ENCODE results near the gene GRIA4.
A peak's percentile ranks its signal among the peaks of the same experiment; 100 is the strongest.

Gene GRIA4

DNA sequence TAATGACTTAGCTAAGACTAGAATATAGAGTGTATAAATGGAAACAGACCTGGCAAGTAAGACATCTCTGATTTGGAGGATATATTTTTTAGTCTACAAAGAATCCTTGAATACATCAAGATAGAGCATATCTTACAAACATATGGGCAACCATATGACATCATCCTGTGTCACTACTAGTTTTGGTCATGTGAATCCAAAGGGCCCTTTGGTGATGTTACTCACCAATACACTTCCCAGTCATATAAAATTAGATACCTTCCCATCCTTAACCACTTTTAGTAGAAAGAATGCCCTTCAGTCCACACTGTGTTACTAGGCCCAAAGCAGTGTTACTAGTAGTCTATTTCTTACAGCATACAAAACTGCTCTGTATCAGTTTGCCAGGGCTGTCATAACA, 31.6 kb downstream of the GRIA4 start:
- peak; percentile 36 for DNase-seq

DNA sequence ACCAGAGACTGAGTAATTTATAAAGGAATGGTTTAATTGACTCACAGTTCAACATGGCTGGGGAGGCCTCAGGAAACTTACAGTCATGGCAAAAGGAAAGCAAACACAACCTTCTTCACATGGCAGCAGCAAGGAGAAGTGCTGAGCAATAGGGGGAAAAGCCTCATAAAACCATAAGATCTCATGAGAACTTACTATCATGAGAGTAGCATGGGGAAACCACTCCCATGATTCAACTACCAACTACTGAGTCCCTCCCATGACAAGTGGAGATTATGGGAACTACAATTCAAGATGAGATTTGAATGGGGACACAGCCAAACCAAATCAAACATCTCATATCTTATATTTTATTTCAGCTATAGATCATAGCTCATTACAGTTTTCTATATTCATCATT, 33.0 kb downstream of the GRIA4 start:
- no peak for DNase-seq

DNA sequence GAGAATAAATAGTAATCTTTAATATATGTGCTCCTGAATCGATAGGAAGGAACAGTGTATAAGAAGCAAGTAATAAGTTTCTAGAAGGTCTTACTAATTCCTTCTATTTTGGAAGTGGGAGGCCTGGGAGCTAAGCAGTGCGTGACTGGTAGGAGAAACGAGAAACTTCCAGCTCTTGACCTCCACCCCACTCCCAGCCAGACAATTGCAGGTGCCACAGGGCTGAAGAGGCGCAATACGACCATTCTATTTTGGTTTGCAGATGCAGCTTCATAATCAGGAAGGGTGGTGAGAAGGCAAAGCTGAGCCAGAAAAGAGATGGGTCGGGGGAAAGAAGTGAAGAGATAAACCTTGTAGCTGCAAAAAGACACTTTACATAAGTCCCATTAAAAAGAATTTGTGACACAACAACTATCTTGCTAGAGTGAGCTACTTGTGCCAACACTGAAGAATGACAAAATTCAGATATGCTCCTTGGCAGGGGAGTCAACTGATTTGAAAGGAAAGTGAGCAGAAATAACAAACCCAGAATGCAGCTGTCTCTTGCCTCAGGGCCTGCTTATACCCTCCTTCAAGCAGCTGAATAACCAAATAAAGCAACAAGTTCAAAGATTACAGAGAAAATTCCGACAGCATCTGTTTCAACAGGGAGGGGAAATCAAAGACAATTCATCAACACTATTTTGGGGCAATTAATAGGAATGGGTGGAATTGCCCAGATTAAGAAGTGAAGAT, 35.1 kb downstream of the GRIA4 start:
- no peak for DNase-seq

DNA sequence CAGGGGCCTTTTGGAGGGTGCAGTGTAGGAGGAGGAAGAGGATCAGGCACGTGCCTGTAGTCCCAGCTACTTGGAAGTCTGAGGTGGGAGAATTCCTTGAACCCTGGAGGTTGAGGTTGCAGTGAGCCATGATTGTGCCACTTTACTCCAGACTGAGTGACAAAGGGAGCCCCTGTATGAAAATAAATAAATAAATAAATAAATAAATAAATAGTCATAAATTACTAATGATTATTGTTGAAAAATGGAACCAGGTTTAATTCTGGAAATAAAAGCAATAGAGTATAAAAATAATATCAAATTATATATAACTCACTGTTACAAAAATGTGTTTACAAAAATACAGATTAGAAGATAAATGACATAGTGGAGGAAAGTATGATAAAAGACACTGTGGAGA, 37.9 kb downstream of the GRIA4 start:
- no peak for DNase-seq

DNA sequence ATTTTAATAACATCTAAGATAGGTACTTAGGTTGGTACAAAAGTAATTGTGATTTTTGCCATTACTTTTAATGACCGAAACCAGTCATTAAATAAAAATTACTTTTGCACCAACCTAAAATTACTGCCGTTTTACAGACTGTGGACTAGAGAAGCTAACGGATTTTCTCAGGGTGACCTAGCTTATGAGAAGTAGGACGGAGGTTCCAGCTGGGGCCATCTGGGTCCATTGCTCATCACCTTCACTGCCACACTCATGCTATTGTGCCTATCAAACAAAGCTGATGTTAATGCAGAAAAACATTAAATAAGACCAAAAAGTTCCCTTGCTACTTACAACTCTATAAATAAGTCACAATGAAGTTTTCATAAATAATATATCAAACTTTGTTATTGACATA, 38.9 kb downstream of the GRIA4 start:
- no peak for DNase-seq

DNA sequence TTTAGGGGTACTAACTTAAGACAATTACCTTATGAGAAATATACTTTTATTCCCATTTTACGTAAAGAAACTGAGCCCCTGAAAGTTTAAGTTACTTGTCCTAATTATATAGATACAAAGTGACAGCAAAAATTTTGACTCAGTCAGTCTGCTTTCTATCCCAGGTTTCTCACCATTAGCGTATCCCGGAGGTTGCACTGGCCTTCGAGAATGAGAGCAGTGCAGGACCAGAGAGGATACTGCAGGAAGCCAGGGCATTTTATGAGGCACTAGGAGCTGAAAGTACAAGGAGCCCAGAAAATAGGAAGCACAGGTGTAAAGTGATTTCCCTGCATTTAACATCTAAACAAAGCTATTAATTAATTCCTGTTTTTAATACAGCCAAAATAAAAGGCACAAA, 55.4 kb downstream of the GRIA4 start:
- no peak for DNase-seq

DNA sequence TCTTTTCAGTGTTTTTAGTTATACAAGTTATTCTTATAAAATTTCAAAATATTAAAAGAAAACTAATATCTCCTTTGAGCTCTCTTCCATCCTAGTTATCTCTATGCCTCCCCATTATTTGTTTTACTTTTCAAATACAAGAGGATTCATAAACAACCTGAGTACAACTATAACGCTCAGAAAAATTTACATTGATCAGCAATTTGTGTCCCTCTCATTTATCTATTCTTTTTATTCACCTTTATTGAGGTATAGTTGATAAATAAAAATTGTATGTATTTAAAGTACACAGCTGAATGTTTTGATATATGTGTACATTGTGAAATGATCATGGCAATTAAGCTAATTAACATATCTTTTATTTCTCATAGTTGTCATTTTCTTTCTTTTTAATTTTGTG, 57.6 kb downstream of the GRIA4 start:
- DNase-seq: no peak

DNA sequence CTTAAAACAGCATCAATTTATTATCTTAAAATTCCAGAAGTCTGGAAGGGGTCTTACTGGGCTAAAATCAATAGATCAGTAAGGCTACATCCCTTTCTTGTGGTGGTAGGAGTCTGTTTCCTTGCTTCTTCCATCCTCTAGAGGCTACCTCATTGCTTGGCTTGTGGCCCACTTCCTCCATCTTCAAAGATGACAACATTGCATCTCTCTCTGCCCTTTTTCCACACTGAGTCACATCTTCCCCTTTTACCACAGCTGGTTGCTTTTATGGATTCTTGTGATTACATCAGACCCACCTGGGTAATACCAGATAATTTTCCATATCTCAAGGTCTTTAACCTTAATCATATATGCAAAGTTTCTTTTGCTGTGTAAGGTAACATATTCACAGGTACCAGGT, 60.9 kb downstream of the GRIA4 start:
- peak; percentile 46 for DNase-seq

DNA sequence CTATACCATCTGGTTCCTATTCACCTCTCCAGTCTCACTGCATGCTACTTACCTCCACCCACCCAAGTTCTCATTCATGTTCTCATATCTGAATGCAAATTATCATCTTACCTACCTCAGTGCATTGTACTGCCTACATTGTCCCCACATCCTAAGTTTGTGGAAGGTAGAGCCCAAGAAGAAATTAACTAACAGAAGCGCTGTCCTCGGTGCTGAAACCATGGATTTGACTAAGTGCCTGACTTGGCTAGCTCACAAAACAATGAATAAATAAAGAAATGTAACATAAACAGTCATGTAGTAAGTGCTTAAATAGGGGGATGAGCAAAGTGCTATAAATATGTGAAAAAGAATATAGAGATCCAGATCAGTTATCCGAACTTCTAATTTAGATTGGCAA, 63.2 kb downstream of the GRIA4 start:
- peak; percentile 45 for DNase-seq

DNA sequence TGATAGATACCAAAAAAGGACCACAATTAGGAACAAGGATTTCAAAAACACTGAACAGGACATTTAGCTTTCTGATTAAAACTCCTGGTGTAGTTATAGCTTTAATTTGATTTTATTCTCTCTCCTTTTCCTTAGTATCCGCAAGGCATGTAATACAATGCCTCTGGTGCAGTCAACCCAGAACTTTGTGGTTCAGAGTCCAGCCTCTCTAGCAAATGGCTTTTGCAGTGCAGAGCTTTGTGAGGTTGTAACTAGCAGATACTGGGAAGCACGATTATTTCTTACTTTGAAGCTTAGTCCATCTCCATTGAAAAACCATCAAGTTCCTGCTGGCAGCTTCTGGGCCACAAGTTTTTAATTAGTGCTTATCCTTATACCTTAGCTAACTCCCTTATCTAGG, 79.8 kb downstream of the GRIA4 start:
- no peak for DNase-seq

DNA sequence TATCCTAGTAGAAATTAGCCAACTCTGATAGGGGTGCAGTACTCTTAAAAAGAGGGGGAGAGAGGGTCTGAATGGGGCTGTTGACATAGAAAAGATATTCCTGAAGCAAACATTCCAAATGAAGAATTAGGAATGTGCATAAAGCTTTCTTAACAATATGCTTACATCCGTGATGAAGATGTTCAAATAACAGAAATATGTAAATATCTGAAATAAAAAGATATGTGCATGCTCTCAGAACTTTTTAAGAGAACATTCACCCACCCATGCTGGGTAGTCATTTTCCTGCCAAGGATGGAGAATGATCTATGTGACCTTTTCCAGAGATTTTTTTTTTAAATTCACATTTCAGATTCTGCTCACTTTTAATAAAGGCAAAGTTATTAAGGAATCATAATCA, 80.6 kb downstream of the GRIA4 start:
- DNase-seq: no peak

DNA sequence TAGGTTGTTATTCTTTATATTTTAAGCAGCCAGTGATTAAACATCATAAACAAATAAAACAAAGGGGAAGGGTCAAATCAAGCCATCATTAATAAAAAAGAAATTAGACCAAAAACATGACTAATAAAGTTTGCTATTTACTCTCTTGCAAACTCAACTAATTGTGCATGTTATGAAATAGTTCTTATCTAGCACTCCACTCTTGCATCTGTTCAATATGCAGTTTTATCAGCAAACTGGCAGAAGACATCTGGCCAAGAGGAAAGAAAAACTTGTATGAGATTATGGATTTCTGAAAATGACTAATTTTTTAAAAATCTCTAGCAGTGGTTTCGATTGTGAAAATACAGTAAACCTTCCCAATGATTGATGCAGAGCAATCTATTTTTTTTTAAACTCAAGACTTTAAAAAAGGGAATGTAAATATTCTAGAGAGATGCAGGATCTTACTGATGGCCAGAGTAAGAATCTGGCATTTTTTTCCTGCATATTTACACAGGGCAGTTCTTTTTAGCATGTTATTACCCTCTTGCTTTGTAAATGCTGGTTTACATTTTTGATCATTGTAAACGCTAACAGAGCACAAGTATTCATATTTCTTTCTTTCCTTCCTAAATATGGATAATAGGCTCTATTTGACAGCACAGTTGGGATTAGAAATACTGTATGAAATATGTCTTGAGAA, 83.3 kb downstream of the GRIA4 start:
- DNase-seq: peak; percentile 3

DNA sequence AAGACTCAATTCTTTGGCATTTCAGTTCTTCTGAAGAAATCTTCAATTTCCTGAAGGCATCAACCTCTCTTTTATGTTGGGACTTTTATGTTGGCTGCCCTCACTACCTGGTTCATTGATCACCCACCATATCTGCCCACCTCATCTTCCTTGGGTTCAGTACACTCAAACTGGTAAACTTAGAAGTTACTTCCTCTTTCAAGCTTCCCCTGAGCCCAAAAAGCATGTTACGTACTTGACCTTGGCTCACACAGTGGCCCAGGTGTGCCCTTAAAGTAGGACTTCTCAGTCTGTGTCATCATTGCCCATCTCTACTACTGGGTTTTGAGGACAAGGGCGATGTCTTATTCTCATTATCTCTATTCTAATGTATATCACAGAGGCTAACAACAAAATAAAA, 86.1 kb downstream of the GRIA4 start:
- no peak for DNase-seq

DNA sequence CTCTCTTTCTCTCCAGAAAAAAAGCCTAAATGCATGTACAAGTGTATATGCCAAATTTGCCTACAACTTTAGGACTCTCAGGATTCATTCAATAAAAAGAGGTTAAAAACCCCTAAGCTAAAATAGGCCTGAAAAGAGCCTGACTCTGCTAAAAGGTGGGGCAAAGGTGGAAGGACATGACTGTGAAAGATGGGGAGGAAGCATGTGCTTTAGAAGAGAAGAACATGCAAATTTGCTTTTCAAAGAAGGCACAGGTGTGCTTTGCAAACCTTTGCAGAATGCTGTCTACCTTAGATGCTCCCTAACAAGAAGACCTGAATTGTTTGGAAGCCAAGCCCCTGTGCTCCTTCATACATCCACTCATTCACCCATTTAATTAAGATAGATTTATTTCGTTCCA, 87.4 kb downstream of the GRIA4 start:
- no peak for DNase-seq

DNA sequence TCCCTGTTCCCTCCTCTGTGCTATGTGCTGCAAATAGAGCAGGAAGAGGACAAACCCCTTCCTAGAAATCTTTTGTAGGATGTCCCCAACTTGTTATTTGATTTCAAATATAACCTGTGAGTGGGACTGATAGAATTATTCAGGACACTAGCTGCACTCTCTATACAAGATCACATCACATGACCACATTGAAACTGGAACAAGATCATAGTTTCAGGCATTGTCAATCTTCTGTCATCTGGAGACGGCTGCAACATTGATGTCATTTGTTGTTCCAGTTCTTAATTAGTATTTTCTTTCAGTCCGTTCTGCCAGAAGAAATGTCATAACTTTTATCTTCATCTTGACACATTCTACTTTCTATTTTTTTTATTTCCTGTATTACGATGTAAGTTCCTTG, 89.3 kb downstream of the GRIA4 start:
- no peak for DNase-seq

DNA sequence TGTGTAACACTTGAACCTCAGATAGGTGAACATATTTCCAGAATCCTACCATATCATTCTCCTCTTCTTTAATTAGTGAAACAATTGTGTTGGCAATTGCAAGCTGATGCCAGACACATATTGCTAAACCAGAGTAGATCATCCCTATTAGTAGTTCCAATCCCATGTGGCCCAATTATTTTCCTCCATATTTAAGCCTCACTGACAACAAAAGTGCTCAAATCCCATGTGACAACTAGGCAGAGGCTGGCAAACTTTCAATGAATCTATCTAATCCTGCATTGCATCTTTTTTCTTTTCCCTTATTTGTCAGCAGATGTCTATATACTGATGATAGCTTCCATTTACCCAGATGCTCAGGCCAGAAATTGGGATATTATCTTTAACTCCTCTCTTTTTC, 90.4 kb downstream of the GRIA4 start:
- DNase-seq: no peak

DNA sequence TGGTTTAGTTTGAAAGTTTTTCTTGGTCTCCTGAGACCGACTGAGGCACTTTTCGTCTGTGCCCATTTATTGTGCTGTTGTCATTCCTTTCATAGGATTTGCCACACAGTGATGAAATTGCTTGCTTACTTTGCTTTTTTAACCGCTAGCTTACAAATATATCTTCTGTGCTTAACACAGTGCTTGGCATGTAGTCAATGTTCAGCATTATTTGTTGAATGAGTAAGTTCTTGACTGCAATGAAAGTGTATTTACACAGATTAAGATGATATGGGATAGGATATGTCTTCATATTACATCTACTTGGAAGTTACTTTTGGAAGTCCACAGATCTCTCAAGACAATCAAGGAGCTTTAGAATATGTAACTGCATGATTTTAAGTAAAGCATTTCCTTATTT, 91.2 kb downstream of the GRIA4 start:
- no peak for DNase-seq

DNA sequence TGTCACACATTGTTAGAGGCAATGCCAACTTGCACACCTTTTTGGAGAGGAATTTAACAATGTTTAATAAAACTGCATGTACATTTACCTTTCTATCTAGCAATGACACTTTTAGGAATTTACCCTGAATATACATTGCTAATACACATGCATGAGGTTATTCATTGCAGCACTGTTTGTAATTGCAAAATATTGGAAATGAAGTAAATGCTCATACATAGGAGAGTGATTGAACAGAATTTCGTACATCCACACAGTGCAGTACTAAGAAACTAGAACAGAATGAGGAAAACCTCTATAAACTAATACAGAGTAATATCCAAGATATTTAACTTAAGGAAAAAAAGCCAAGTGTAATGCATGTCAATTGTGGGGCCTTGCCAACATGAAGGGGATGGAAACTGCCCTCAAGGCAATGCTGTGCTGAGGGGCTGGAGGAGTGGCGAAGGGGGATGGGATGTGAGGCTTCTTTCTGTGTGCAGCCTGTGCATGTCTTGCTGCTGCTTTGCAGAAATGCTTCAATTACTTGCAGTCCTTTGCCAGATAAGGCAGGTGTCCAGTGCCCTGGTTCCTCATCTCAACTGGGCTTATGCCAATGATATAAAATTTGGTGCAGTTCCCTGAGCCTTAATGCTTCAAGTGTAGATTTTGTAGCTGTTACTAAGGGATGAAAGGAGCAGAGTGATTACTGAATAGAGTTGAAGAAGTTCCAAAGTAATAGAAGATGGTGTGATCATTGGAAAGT, 96.1 kb downstream of the GRIA4 start:
- no peak for DNase-seq

DNA sequence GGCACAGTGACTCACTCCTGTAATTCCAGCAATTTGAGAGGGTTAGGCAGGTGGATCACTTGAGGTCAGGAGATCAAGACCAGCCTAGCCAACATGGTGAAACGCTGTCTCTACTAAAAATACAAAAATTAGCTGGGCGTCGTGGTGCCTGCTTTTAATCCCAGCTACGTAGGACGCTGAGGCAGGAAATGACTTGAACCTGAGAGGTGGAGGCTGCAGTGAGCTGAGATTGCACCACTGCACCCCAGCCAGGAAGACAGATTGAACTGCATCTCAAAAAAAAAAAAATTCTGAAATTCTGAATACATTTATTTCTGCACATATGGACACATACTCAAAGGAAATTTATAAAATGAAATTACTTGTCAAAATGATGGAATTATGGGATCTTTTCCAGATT, 103.2 kb downstream of the GRIA4 start:
- DNase-seq: no peak

DNA sequence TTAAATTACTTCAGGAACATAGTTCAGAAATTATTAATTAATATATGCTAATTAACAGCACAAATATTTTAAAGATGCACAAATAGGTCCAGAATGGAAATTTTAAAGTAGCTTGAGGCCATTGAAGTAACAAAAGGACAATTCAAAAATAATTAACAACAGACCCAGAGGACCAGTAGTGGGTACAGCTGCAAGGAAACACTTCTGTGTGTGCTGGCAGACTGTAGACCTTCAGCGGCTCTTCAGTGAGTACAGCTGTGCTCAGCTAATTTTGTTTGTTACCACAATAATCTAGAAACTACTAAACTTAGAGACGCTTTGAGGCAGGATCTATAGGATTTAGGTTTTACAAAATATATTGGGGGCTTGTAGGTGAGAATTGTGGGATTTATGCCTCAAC, 103.8 kb downstream of the GRIA4 start:
- no peak for DNase-seq

DNA sequence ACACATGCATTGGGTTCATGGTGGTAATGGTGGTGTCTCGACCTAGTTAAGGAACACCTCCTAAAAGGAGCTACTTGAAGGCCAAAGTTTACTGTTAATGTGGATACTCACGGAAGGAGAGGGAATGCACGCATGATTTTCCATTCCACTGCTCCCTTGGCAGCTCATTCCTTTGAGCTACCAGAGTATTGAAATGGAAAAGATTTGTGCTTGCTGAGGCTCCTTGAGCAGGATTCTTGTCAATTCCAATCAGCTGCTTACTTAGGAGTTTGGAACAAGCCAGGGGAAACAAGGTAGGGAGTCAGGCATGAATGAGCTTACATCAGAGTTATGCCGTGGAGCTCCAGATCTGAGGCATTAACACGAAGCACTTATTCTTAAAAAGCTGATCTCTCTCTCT, 108.8 kb downstream of the GRIA4 start:
- DNase-seq: no peak

DNA sequence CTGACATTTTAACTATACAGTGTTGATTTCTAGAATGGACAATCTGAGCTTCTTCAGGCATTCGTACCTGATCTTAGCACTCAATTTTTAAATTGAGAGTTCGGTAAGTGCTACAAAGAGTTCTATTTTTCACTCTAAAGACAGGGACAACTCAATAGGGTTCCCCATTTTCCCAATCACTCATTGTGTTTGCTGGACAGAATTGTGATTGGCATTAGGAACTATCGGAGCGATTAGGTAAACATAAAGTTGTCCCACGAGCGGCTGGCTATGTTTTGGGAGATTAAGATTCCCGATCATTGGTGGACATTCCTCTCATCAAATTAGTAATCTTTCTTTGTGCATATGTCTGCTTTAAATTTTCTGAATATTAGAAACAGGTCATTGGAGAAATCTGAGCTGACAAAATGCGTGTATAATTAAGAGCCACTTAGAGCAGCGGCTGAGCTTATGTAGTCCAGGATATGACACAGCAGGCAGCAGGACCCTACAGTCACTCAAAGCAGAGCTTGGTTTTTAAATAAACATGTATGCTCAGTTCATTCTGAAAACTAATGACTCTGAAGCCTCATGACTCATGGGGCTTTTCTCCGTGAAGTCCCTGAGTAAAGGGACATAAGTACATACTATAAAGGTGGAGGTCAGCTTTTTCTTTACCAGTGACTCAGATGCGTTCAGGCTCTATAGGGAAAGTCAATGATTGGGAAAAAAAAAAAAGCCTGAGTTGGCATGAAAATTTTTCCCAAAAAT, 109.4 kb downstream of the GRIA4 start:
- DNase-seq: peak; percentile 77

DNA sequence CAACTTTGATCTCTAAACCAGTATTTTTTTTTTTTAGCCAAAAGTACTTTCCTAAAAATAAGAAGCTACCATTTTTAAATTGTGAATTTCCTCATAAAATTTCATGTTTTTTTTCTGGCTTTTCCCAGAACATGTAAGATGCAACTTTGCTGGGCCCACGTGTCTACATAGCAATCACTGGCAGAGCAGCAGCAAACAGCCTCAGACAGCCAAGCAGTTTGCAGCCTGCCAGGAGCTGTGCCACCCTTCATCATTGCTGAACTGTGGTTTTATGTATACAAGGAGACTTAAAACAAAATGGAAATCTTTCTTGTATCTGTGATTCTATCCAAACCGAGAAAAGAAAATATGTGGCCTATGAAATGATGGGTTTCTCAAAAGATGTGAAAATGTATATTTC, 110.2 kb downstream of the GRIA4 start:
- DNase-seq: no peak

DNA sequence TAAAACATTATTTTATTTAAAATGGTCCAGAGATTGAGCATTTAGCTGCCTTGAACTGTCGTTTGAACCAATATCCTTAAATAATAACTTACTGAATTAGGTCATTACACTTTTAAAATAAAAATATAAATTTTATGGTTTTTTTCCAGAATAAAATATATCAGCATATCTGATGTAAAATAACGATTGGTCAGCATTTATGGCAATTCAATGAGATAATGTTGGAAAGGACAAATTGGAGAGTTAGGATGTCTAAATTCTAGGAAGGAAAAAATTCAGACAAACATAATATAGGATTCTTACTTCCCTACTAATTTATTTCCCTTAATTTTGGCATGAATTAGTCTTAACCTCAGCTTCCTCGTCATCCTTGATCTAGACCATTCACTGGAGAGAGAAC, 113.4 kb downstream of the GRIA4 start:
- DNase-seq: no peak

All from HCEC 1CT (cell line).